Karpas-422 (cell line): ENCODE data around the gene POLR2B. TPM values are rescaled to one million over a fixed set of nuclear protein-coding genes. Genes with fewer than 3 reads are reported as not detected.

Source experiments
- DNase-seq: peaks from one replicate; pipeline ENCODE4 v3.0.0-alpha.2; 2015
- H2AFZ ChIP-seq: fragments of 200-600 bp; sonication (generic); 2 replicates; pipeline ENCODE4 v1.6.1; 2014; ENCODE audit warnings: antibody characterized with exemption, low read length, mixed read lengths
- H3K27ac ChIP-seq: fragments of 200-600 bp; sonication (generic); 2 replicates; pipeline ENCODE4 v1.5.1; 2014; ENCODE audit warnings: mild to moderate bottlenecking, low read length, moderate library complexity
- H3K27me3 ChIP-seq: fragments of 200-600 bp; sonication (generic); 2 replicates; pipeline ENCODE4 v1.6.1; 2014; ENCODE audit warnings: low read length, mixed read lengths
- H3K36me3 ChIP-seq: fragments of 200-600 bp; sonication (generic); 2 replicates; pipeline ENCODE4 v1.6.1; 2014; ENCODE audit warnings: low read length, mixed read lengths; ENCODE audit not compliant: insufficient read depth
- H3K4me1 ChIP-seq: fragments of 200-600 bp; sonication (generic); 2 replicates; pipeline ENCODE4 v1.6.1; 2014; ENCODE audit warnings: mild to moderate bottlenecking, low read length, mixed read lengths
- H3K4me2 ChIP-seq: fragments of 200-600 bp; sonication (generic); 2 replicates; pipeline ENCODE4 v1.6.1; 2014; ENCODE audit warnings: low read length, low read depth, mild to moderate bottlenecking; ENCODE audit not compliant: poor library complexity, severe bottlenecking
- H3K4me3 ChIP-seq: fragments of 200-600 bp; sonication (generic); 2 replicates; pipeline ENCODE4 v1.5.1; 2014; ENCODE audit warnings: mild to moderate bottlenecking, antibody characterized with exemption, low read length, mixed read lengths
- H3K79me2 ChIP-seq: fragments of 200-600 bp; sonication (generic); 2 replicates; pipeline ENCODE4 v1.6.1; 2014; ENCODE audit warnings: mild to moderate bottlenecking, low read length, mixed read lengths
- H3K9ac ChIP-seq: fragments of 200-600 bp; sonication (generic); 2 replicates; pipeline ENCODE4 v1.6.0; 2014; ENCODE audit warnings: low read length
- H3K9me2 ChIP-seq: fragments of 200-600 bp; sonication (generic), shearing (Covaris generic); replicated peaks from 2 replicates; pipeline ENCODE4 v1.6.0; 2014; ENCODE audit warnings: mild to moderate bottlenecking, low read length, moderate library complexity; ENCODE audit not compliant: insufficient read depth
- H3K9me3 ChIP-seq: fragments of 300-700, 200-600 bp; sonication (generic); 2 replicates; pipeline ENCODE4 v1.6.1; 2014; ENCODE audit warnings: low read length, mixed read lengths
- H4K20me1 ChIP-seq: fragments of 200-600 bp; sonication (generic); 2 replicates; pipeline ENCODE4 v1.6.1; 2014; ENCODE audit warnings: mild to moderate bottlenecking, antibody characterized with exemption, low read length, low read depth; ENCODE audit not compliant: insufficient read depth
- total RNA-seq: library from RNA; depleted of rRNA; stranded (reverse); fragments of >200 nt; shearing (Covaris generic); gene quantifications from 2 replicates; pipeline ENCODE4 v1.2.3, GENCODE V29; 2014; ENCODE audit warnings: low replicate concordance

Gene POLR2B
- total RNA-seq, 1 experiment from 2014 or later = 122 TPM

DNA sequence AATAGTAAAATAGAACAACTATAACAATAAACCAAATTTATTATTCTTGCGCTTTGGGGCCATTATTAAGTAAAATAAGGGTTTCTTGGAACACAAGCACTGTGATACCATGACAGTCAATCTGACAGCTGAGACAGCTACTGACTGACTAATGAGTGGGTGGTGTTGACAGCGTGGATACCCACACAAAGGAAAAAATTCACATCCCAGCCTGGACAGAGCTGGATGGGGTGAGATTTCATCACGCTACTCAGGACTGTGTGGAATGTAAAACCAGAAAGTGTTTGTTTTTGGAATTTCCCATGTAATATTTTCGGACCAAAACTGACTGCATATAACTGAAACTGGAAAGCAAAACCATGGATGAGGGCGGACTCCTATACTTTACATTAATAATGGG, 82.7 kb downstream of the POLR2B start:
- H3K4me1 ChIP-seq = no peaks in the 10 kb centered on the region
- H2AFZ ChIP-seq = no peak overlapping the region
- H3K36me3 ChIP-seq = no peaks in the 10 kb centered on the region
- no peak overlapping the region for H3K9ac ChIP-seq
- H3K27ac ChIP-seq = no peak overlapping the region
- no peaks in the 10 kb centered on the region for H3K79me2 ChIP-seq
- DNase-seq = no peak
- H3K9me3 ChIP-seq = no peaks in the 10 kb centered on the region
- H3K4me3 ChIP-seq = no peak overlapping the region
- no peak overlapping the region for H3K4me2 ChIP-seq
- H4K20me1 ChIP-seq = no peaks in the 10 kb centered on the region
- H3K9me2 ChIP-seq = no peaks in the 10 kb centered on the region
- H3K27me3 ChIP-seq = no peaks in the 10 kb centered on the region

- no peaks in the 10 kb centered on the region for H3K9me3 ChIP-seq
- H2AFZ ChIP-seq = no peak overlapping the region
- no peak overlapping the region for H3K4me2 ChIP-seq
- no peaks in the 10 kb centered on the region for H3K36me3 ChIP-seq
- H4K20me1 ChIP-seq = no peaks in the 10 kb centered on the region
- H3K27me3 ChIP-seq = no peaks in the 10 kb centered on the region
- no peak overlapping the region for H3K4me3 ChIP-seq
- DNase-seq = no peak
- no peaks in the 10 kb centered on the region for H3K79me2 ChIP-seq
- no peak overlapping the region for H3K27ac ChIP-seq
- no peak overlapping the region for H3K9ac ChIP-seq
- no peaks in the 10 kb centered on the region for H3K9me2 ChIP-seq
- H3K4me1 ChIP-seq = no peaks in the 10 kb centered on the region
Observed at GRCh38 chr4:57063518-57063917, 84.8 kb downstream of the POLR2B start.

DNA sequence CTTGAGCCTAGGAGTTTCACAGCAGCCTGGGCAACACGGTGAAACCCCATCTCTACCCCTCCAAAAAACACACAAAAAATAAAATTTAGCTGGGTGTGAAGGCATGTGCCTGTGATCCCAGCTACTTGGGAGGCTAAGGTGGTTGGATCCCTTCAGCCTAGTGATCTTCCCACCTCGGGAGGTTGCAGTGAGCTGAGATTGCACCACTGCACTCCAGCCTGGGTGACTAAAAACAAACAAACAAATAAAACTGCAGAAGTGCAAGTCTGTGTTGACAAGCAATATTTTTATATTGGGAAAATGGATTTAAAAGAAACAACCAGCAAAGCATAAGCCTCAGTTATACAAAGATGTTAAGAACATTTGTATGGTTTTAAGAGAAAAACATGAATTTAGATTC, 85.4 kb downstream of the POLR2B start:
- Histone ChIP-seq H3K9me2 (no peaks in the 10 kb centered on the region), H3K27ac (no peak overlapping the region), H3K4me1 (no peaks in the 10 kb centered on the region), H3K36me3 (no peaks in the 10 kb centered on the region), H3K4me2 (no peak overlapping the region), H4K20me1 (no peaks in the 10 kb centered on the region), H3K9me3 (no peaks in the 10 kb centered on the region), H3K27me3 (no peaks in the 10 kb centered on the region), H3K4me3 (no peak overlapping the region), H3K9ac (no peak overlapping the region), H3K79me2 (no peaks in the 10 kb centered on the region), H2AFZ (no peak overlapping the region)
- DNase-seq = no peak

GRCh38 chr4:57064811-57065711, 86.4 kb downstream of the POLR2B start:
- Histone ChIP-seq H3K36me3 (no peaks in the 10 kb centered on the region), H3K9me2 (no peaks in the 10 kb centered on the region), H3K27ac (no peak overlapping the region), H3K4me3 (no peak overlapping the region), H4K20me1 (no peaks in the 10 kb centered on the region), H3K79me2 (no peaks in the 10 kb centered on the region), H3K4me1 (no peaks in the 10 kb centered on the region), H3K9me3 (no peaks in the 10 kb centered on the region), H2AFZ (no peak overlapping the region), H3K9ac (no peak overlapping the region), H3K4me2 (no peak overlapping the region), H3K27me3 (no peaks in the 10 kb centered on the region)
- no peak for DNase-seq

DNA sequence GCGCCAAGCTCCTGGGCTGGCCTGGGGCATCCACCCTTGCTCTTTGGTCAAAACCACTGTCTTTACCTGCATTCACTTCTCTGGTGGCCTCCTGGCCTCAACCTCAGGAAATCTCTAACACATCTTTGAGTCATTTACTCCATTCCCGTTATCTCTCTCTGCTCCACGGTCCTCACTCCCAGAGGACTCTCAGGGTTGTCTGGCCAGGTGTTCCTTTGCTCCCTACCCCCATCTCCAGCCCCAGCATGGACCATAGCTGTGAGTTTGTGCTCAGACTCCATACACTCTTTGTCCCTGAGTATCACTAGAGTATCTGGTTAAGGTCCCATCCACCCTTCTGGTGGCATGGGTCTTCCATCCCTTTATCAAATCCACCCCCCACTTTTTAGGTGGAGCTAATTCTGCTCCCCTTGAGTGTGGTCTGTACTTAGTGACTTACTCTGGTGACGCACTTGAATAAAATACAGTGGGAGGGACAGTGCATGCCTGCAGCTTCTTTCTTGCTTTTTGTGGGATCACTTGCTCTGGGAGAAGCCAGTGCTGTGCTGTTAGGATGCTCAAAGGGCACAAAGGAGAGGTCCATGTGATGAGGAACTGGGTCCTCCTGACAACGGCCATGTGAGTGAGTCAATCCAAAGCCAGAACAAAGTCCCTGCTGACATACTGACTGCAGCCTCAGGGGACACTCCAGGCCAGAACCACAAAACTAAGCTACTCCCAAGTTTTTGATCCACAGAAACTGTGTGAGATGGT, 87.2 kb downstream of the POLR2B start:
- Histone ChIP-seq H3K4me1 (no peaks in the 10 kb centered on the region), H3K27ac (no peak overlapping the region), H3K79me2 (no peaks in the 10 kb centered on the region), H3K4me3 (no peak overlapping the region), H4K20me1 (no peaks in the 10 kb centered on the region), H3K4me2 (no peak overlapping the region), H3K36me3 (no peaks in the 10 kb centered on the region), H3K27me3 (no peaks in the 10 kb centered on the region; the same call in 1 of the 2 replicates), H3K9me3 (no peaks in the 10 kb centered on the region), H2AFZ (no peak overlapping the region), H3K9ac (no peak overlapping the region), H3K9me2 (no peaks in the 10 kb centered on the region)
- DNase-seq = no peak

DNA sequence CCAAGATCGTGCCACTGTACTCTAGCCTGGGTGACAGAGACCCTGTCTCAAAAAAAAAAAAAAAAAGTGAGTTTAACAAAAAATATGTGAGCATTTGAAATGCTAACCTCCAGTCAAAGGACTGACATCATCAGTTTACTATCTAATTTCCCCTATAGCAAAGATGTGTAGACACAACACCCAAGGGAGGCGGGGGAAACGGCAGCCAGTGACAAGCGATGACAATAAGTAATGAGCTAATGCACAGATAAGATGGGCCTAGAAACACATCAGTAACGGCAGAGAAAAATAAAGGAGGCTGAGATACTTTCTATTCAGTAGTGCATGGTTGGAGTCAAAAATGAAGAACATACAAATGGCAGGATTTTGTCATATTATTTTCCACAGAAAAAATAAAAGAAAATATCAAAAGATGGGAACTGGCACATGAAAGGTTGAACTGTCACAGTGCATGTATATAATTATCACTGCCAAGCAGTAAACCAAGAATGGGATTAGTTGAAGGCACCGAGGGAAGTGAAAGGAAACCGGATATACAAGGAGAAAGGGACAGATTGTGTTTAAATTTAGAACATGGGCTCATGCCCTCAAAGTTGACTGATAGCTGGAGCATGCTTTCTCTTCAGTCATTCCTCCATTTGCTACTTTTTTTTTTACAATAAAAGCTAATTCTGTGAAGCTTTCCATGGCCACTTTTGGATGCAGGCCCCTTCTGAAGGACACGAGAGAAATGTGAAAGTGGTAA, 89.7 kb downstream of the POLR2B start:
- Histone ChIP-seq H2AFZ (no peak overlapping the region), H3K27me3 (no peaks in the 10 kb centered on the region; the same call in 1 of the 2 replicates), H3K4me1 (no peaks in the 10 kb centered on the region), H3K36me3 (no peaks in the 10 kb centered on the region), H3K4me3 (no peak overlapping the region), H3K9me2 (no peaks in the 10 kb centered on the region), H3K27ac (no peak overlapping the region), H3K79me2 (no peaks in the 10 kb centered on the region), H3K9ac (no peak overlapping the region), H3K4me2 (no peak overlapping the region), H3K9me3 (no peaks in the 10 kb centered on the region), H4K20me1 (no peaks in the 10 kb centered on the region)
- DNase-seq = no peak

DNA sequence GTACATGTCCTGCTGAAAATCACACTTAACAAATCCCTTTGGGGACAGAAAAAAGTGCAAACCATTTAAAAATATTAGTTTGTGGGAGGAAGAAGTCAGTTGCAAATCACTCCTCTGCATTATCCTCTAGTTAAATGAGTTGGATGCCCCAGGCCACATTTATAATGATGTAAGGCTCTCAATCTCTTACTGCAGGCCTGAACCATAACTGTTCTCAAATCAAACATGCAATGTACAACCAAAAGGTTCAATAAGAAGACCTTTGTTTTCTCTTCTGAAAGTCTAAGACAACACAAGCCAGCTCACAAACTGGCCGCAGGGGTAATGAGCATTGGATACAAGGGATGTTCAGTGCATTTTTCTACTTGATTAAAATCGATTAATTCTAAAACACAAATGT, 91.8 kb downstream of the POLR2B start:
- Histone ChIP-seq H3K9me3 (no peaks in the 10 kb centered on the region), H3K4me1 (no peaks in the 10 kb centered on the region), H3K27ac (no peak overlapping the region), H3K4me3 (no peak overlapping the region), H3K9me2 (no peaks in the 10 kb centered on the region), H2AFZ (no peak overlapping the region), H3K4me2 (no peak overlapping the region), H3K36me3 (no peaks in the 10 kb centered on the region), H4K20me1 (no peaks in the 10 kb centered on the region), H3K79me2 (no peaks in the 10 kb centered on the region), H3K9ac (no peak overlapping the region), H3K27me3 (no peaks in the 10 kb centered on the region; the same call in 1 of the 2 replicates)
- DNase-seq = no peak

- H3K4me3 ChIP-seq = no peak overlapping the region
- no peak overlapping the region for H3K9ac ChIP-seq
- H3K79me2 ChIP-seq = no peaks in the 10 kb centered on the region
- no peaks in the 10 kb centered on the region for H4K20me1 ChIP-seq
- no peaks in the 10 kb centered on the region for H3K4me1 ChIP-seq
- no peak for DNase-seq
- H3K36me3 ChIP-seq = no peaks in the 10 kb centered on the region
- no peaks in the 10 kb centered on the region for H3K9me3 ChIP-seq
- no peak overlapping the region for H3K27ac ChIP-seq
- no peaks in the 10 kb centered on the region for H3K9me2 ChIP-seq
- H2AFZ ChIP-seq = no peak overlapping the region
- no peak overlapping the region for H3K4me2 ChIP-seq
- no peaks in the 10 kb centered on the region; the same call in 1 of the 2 replicates for H3K27me3 ChIP-seq
Observed at GRCh38 chr4:57071326-57071725, 92.6 kb downstream of the POLR2B start.
